IMR-90 (cell line): ENCODE data around the gene CDH16. TPM values are rescaled to one million over a fixed set of nuclear protein-coding genes. Genes with fewer than 3 reads are reported as not detected.

Experiments
- ATAC-seq: fragments of 200-7000 bp; cut with Tn5 transposase; 2 replicates; pipeline ENCODE4 v1.9.1; 2020; ENCODE audit warnings: low read depth, mild to moderate bottlenecking, moderate library complexity
- BruUV-seq: library from RNA; stranded (reverse); fragments of 400-500 nt; replicated peaks from 2 replicates; lab custom pipeline; 2021; lab: Mats Ljungman, UMichigan
- CTCF ChIA-PET: fragments of 300-600 bp; formaldehyde crosslinking; extraction: SDS; loops from one replicate; lab custom pipeline; 2021; ENCODE audit warnings: antibody characterized with exemption; lab: Yijun Ruan, JAX
- POLR2A ChIA-PET: fragments of 300-600 bp; sonication (Branson Sonifier 250); formaldehyde crosslinking; loops from one replicate; lab custom pipeline; 2022; ENCODE audit warnings: antibody characterized with exemption; ENCODE audit not compliant: unreplicated experiment; lab: Charles Lee
- DNase-seq: peaks from one replicate; pipeline ENCODE4 v3.0.0; 2013
- H2AFZ ChIP-seq: replicated peaks from 2 replicates; pipeline ENCODE3; 2013; ENCODE audit warnings: low read length, mild to moderate bottlenecking; ENCODE audit not compliant: poor library complexity
- H2AK5ac ChIP-seq: 2 replicates; pipeline ENCODE4 v1.6.1; 2013; ENCODE audit warnings: low read depth, low read length, inconsistent platforms
- H2AK9ac ChIP-seq: replicated peaks from 2 replicates; pipeline ENCODE3; 2013; ENCODE audit warnings: mild to moderate bottlenecking, low read depth, low read length, moderate library complexity; ENCODE audit not compliant: poor library complexity
- H2BK120ac ChIP-seq: 2 replicates; pipeline ENCODE4 v1.6.1; 2013; ENCODE audit warnings: low read depth, low read length, inconsistent platforms
- H2BK15ac ChIP-seq: 3 replicates; pipeline ENCODE4 v1.6.1; 2013; ENCODE audit warnings: low read depth, low read length, inconsistent platforms
- H2BK20ac ChIP-seq: 2 replicates; pipeline ENCODE4 v1.6.1; 2013; ENCODE audit warnings: low read depth, mild to moderate bottlenecking, inconsistent platforms, low read length, moderate library complexity
- H2BK5ac ChIP-seq: 2 replicates; pipeline ENCODE4 v1.6.1; 2013; ENCODE audit warnings: mild to moderate bottlenecking, low read depth, low read length, inconsistent platforms; ENCODE audit not compliant: poor library complexity, severe bottlenecking
- H3K14ac ChIP-seq: replicated peaks from 2 replicates; pipeline ENCODE4 v1.6.1; 2013; ENCODE audit warnings: low read depth, low read length, inconsistent platforms
- H3K18ac ChIP-seq: 2 replicates; pipeline ENCODE4 v1.6.1; 2013; ENCODE audit warnings: low read depth, low read length, control low read depth
- H3K23ac ChIP-seq: 2 replicates; pipeline ENCODE4 v1.6.1; 2013; ENCODE audit warnings: low read depth, low read length, inconsistent platforms
- H3K27ac ChIP-seq: 2 replicates; pipeline ENCODE4 v1.5.1; 2013; ENCODE audit warnings: mild to moderate bottlenecking, control low read depth, low read length; ENCODE audit not compliant: insufficient read depth
- H3K27me3 ChIP-seq: 2 replicates; pipeline ENCODE4 v1.6.1; 2013; ENCODE audit warnings: low read length; ENCODE audit not compliant: control insufficient read depth, insufficient read depth
- H3K36me3 ChIP-seq: 2 replicates; pipeline ENCODE4 v1.6.1; 2013; ENCODE audit warnings: low read length, mixed read lengths; ENCODE audit not compliant: control insufficient read depth, insufficient read depth
- H3K4ac ChIP-seq: 2 replicates; pipeline ENCODE4 v1.6.1; 2013; ENCODE audit warnings: low read depth, low read length, inconsistent platforms
- H3K4me1 ChIP-seq: 2 replicates; pipeline ENCODE4 v1.6.1; 2013; ENCODE audit warnings: low read length, mixed read lengths; ENCODE audit not compliant: control insufficient read depth, insufficient read depth
- H3K4me2 ChIP-seq: 2 replicates; pipeline ENCODE4 v1.6.1; 2013; ENCODE audit warnings: low read depth, mild to moderate bottlenecking, control low read depth, low read length, moderate library complexity
- H3K4me3 ChIP-seq: 2 replicates; pipeline ENCODE4 v1.5.1; 2013; ENCODE audit warnings: low read depth, mild to moderate bottlenecking, control low read depth, low read length, moderate library complexity; ENCODE audit not compliant: insufficient read depth
- H3K56ac ChIP-seq: 2 replicates; pipeline ENCODE4 v1.6.1; 2013; ENCODE audit warnings: low read length, inconsistent platforms; ENCODE audit not compliant: insufficient read depth; ENCODE audit errors: extremely low read depth
- H3K79me1 ChIP-seq, 2 experiments: 2 replicates each; pipeline ENCODE4 v1.6.1; 2013; ENCODE audit warnings: low read length in 2 of 2, inconsistent platforms in 1 of 2, low read depth in 1 of 2
- H3K9ac ChIP-seq: 2 replicates; pipeline ENCODE4 v1.6.1; 2013; ENCODE audit warnings: low read depth, low read length, control low read depth
- H3K9me1 ChIP-seq: 2 replicates; pipeline ENCODE4 v1.6.1; 2013; ENCODE audit warnings: low read length, inconsistent platforms; ENCODE audit not compliant: insufficient read depth
- H3K9me3 ChIP-seq: 2 replicates; pipeline ENCODE4 v1.6.1; 2013; ENCODE audit warnings: low read length; ENCODE audit not compliant: control insufficient read depth, insufficient read depth
- H4K20me1 ChIP-seq: 2 replicates; pipeline ENCODE4 v1.6.1; 2013; ENCODE audit warnings: low read length, inconsistent platforms; ENCODE audit not compliant: insufficient read depth
- H4K5ac ChIP-seq: 2 replicates; pipeline ENCODE4 v1.6.1; 2013; ENCODE audit warnings: mild to moderate bottlenecking, low read depth, low read length, control low read depth
- H4K8ac ChIP-seq, 2 experiments: 2 replicates each; pipeline ENCODE4 v1.6.1; 2013; ENCODE audit warnings: low read depth in 2 of 2, low read length in 2 of 2, control low read depth in 1 of 2, inconsistent platforms in 1 of 2
- H4K91ac ChIP-seq: 2 replicates; pipeline ENCODE4 v1.6.1; 2013; ENCODE audit warnings: low read depth, low read length, inconsistent platforms; ENCODE audit not compliant: insufficient read depth
- MAZ ChIP-seq: IDR thresholded peaks from 2 replicates; pipeline ENCODE4 v1.6.1; 2012; ENCODE audit warnings: low read depth, mild to moderate bottlenecking, low read length, improper control_type of control experiment, moderate library complexity, borderline replicate concordance
- MXI1 ChIP-seq: IDR thresholded peaks from 2 replicates; pipeline ENCODE4 v1.6.1; 2012; ENCODE audit warnings: low read depth, mild to moderate bottlenecking, low read length, moderate library complexity, borderline replicate concordance
- WGBS, 2 experiments: methylation state at CpG; one replicate each; pipeline versions ENCODE4 v1.1.5 to v1.1.7; 2013; ENCODE audit warnings: missing lambda C conversion rate in 2 of 2; ENCODE audit not compliant: insufficient read length in 1 of 2; ENCODE audit errors: extremely low coverage in 2 of 2; 5-methylcytosine and 5-hydroxymethylcytosine counted together
- dilution Hi-C: fragments of 300-500 bp; cut with HindIII; formaldehyde crosslinking; loops from one replicate; pipeline ENCODE4 v1.14.3; 2018; ENCODE audit warnings: low sequenced_read_pairs; ENCODE audit not compliant: unreplicated experiment
- in situ Hi-C: fragments of 300-500 bp; cut with MboI; formaldehyde crosslinking; loops from 3 replicates; pipeline ENCODE4 v1.14.3; 2019; ENCODE audit warnings: low sequenced_read_pairs, inconsistent platforms, mixed read lengths
- intact Hi-C: fragments of 100-400 bp; cut with micrococcal nuclease; formaldehyde crosslinking; loops from 2 replicates; pipeline ENCODE4 v1.10.0; 2022
- polyA plus RNA-seq, 3 experiments: library from polyadenylated mRNA; depleted of rRNA; stranded (reverse); fragments of >200 nt; gene quantifications; 2 replicates each; pipeline ENCODE4 v1.2.3, GENCODE V29; 2012; ENCODE audit warnings: low replicate concordance in 1 of 3
- total RNA-seq: library from RNA; depleted of rRNA; stranded (reverse); fragments of >200 nt; gene quantifications from 2 replicates; pipeline ENCODE4 v1.2.3, GENCODE V29; 2012

CDH16 gene
- total and polyA plus RNA-seq, 2 of the 4 experiments (the other 2 are of a cell fraction), result not detected

- ChIA-PET POLR2A (interaction anchor here (0.5 kb wide), 1 partner anchor 14 kb away, joined by 4 read pairs; no protein-coding TSS in a partner anchor), CTCF (interaction anchor here (1.1 kb wide), 1 partner anchor 25 kb away, joined by 3 read pairs; no protein-coding TSS in a partner anchor)
- Histone ChIP-seq H3K14ac (peak overlapping the region; percentile 87), H2BK15ac (peak overlapping the region; percentile 43; the same call in 2 of the 3 replicates), H4K20me1 (no peaks in the 10 kb centered on the region), H3K56ac (no peak overlapping the region), H2BK120ac (peak overlapping the region; percentile 98), H2BK5ac (peak overlapping the region; percentile 61), H3K9me1 (peaks cover 49% of the 10 kb centered on the region), H3K4me3 (no peak overlapping the region), H3K4me1 (peaks cover 43% of the 10 kb centered on the region), H3K18ac (peak overlapping the region; percentile 85), H3K27me3 (no peaks in the 10 kb centered on the region), H3K23ac (peak overlapping the region; percentile 81; the same call in 1 of the 2 replicates), H3K4ac (peak overlapping the region; percentile 96), H3K79me1 (peaks cover 0 to 10% of the 10 kb centered on the region in 2 experiments; a peak in 2 of 4 replicates), H4K8ac (peak overlapping the region; percentile 52 to 97; a peak in 2 of 4 replicates), H3K9me3 (no peaks in the 10 kb centered on the region), H2AK5ac (peak overlapping the region; percentile 88), H2AK9ac (peak overlapping the region; percentile 38), H2BK20ac (peak overlapping the region; percentile 95), H3K36me3 (no peaks in the 10 kb centered on the region), H3K27ac (peak overlapping the region; percentile 61; the same call in 1 of the 2 replicates), H4K5ac (peak overlapping the region; percentile 65), H3K4me2 (no peak overlapping the region), H2AFZ (peak overlapping the region; percentile 9), H3K9ac (no peak overlapping the region), H4K91ac (peak overlapping the region; percentile 89)
- in situ Hi-C loops (no loop called here), intact Hi-C loops (no loop called here), dilution Hi-C loops (no loop called here)
- ATAC-seq (no peak), DNase-seq (no peak)
- TF ChIP-seq MXI1 (no peak), MAZ (no peak)
- 93% methylated on average over 3 of the region's 11 CpGs; no CpG with 5 or more reads in 1 of the 2 experiments for WGBS, 2 experiments
- BruUV-seq, result no TSS peak
Observed at GRCh38 chr16:66903544-66904427, 14.9 kb downstream of the CDH16 start.
